Bone marrow (tissue), 2 donors: ENCODE measurements around the gene HDHD3.

Experiments used
- DNase-seq, 2 donors: peaks; one replicate each; lab custom pipeline; 2025; lab: John Stamatoyannopoulos, UW

Gene HDHD3

DNA sequence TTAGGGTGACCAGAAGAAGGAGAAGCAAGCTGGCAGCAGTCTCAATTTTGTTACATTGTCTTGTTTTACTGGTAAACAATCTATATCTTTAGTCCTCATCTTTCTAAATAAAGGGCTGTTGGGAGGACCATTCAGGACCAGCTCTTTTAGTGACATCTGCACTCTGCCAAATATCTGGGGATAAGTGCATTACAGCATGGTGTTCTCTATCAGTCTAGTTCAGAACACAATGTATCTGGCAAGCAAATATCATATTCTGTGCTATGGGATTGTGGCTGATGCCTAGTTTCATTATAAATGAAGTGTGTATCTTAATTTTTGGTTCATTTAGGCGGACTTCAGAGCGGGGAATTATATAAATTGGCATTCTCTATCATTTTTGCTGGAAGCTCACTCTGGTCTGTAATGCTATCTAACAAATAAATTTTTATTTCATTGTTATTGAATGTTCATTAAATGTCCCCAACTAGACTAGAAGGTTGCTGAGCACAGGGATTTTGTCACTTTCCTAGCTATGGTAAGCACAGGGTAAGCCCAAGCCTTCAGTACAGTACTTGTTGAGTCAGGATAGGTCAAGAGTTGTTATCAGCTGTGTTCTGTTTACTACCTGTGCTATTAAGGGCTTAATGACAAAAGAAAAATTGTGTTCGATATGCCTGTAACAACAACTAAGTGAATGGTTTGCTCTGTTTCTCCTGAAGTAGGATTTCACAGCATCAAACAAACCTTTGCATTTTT is 48.6 kb downstream of the HDHD3 start:
- DNase-seq, result no peak

GRCh38 chr9:113326230-113326629 is 50.6 kb downstream of the HDHD3 start:
- no peak for DNase-seq
